ENCODE measurements around the gene SRCIN1. TPM values are rescaled to one million over a fixed set of nuclear protein-coding genes. Genes with fewer than 3 reads are reported as not detected.
"Not testable (repeated sequence)": the region's sequence is repeated elsewhere in the genome, so short reads cannot be mapped to it uniquely, and the experiment has no call there.

The SRCIN1 gene
- total RNA-seq, 1 experiment from 2014 or later: 2.6 TPM

GRCh38 chr17:38485146-38485468 lies 120.6 kb downstream of the SRCIN1 start:
- H3K27ac ChIP-seq (ENCODE audit: low read length): no peak overlapping the region
- no peaks in the 10 kb centered on the region for H3K9me3 ChIP-seq (ENCODE audit: low read length)
- POLR2A ChIA-PET (ENCODE audit: unreplicated experiment): no interaction called here
- DNase-seq (no peak), ATAC-seq (no peak)
- H3K27me3 ChIP-seq (ENCODE audit: low read length): no peaks in the 10 kb centered on the region
- H3K9me2 ChIP-seq (replicated peaks; ENCODE audit: low read length): no peaks in the 10 kb centered on the region
- BruUV-seq (replicated peaks): no TSS peak
- CTCF ChIA-PET: no interaction called here
- no peak overlapping the region for H3K4me3 ChIP-seq (ENCODE audit: low read length)
- no peak overlapping the region for H3K9ac ChIP-seq (ENCODE audit: low read length)
- H3K4me2 ChIP-seq (ENCODE audit: low read length): no peak overlapping the region
- no peaks in the 10 kb centered on the region for H3K36me3 ChIP-seq (ENCODE audit: low read depth, low read length)
- no peak overlapping the region for H2AFZ ChIP-seq (ENCODE audit: low read length)
- H3K79me2 ChIP-seq (ENCODE audit: low read length): no peaks in the 10 kb centered on the region
- TF ChIP-seq CTCF (conservative IDR thresholded peaks at IDR 0.05; ENCODE audit: low read depth, low read length) (no peak), EZH2phosphoT487 (IDR thresholded peaks at IDR 0.05; ENCODE audit: borderline replicate concordance, low read length) (no peak), EZH2 (IDR thresholded peaks at IDR 0.05; ENCODE audit: low read length, unreplicated experiment) (no peak)
- H4K20me1 ChIP-seq (ENCODE audit: low read length): no peaks in the 10 kb centered on the region
- no peaks in the 10 kb centered on the region for H3F3A ChIP-seq (ENCODE audit: low read length, unreplicated experiment)
- intact Hi-C loops (cut with micrococcal nuclease): loop anchor here (2.0 kb wide), 2 partner anchors 40 to 62 kb away; no protein-coding TSS in a partner anchor
- no peaks in the 10 kb centered on the region for H3K4me1 ChIP-seq (ENCODE audit: insufficient read depth, low read length)

- H3K9me2 ChIP-seq (replicated peaks; ENCODE audit: low read length); POLR2A ChIA-PET (ENCODE audit: unreplicated experiment); H3K79me2 ChIP-seq (ENCODE audit: low read length); BruUV-seq (replicated peaks); H3K9ac ChIP-seq (ENCODE audit: low read length); H3K9me3 ChIP-seq (ENCODE audit: low read length); H3F3A ChIP-seq (ENCODE audit: low read length, unreplicated experiment); H3K4me1 ChIP-seq (ENCODE audit: insufficient read depth, low read length); H3K4me3 ChIP-seq (ENCODE audit: low read length); H3K27ac ChIP-seq (ENCODE audit: low read length); H3K4me2 ChIP-seq (ENCODE audit: low read length); H3K27me3 ChIP-seq (ENCODE audit: low read length); CTCF ChIA-PET; H3K36me3 ChIP-seq (ENCODE audit: low read depth, low read length); H2AFZ ChIP-seq (ENCODE audit: low read length); H4K20me1 ChIP-seq (ENCODE audit: low read length): not testable (repeated sequence)
- peak; percentile 63 for TF ChIP-seq CTCF (conservative IDR thresholded peaks at IDR 0.05; ENCODE audit: low read depth, low read length)
- intact Hi-C loops (cut with micrococcal nuclease): loop anchor here (2.0 kb wide), 2 partner anchors 40 to 62 kb away; no protein-coding TSS in a partner anchor
- peak; percentile 87 for ATAC-seq
- peak; percentile 65 for DNase-seq
These were observed 121.3 kb downstream of the SRCIN1 start for GRCh38 chr17:38484242-38485145.

GRCh38 chr17:38482700-38483043 lies 123.1 kb downstream of the SRCIN1 start:
- H3K27me3 ChIP-seq (ENCODE audit: low read length); H3K4me3 ChIP-seq (ENCODE audit: low read length); H3K27ac ChIP-seq (ENCODE audit: low read length); DNase-seq; H3K9me2 ChIP-seq (replicated peaks; ENCODE audit: low read length); H3K79me2 ChIP-seq (ENCODE audit: low read length); intact Hi-C loops (cut with micrococcal nuclease); H2AFZ ChIP-seq (ENCODE audit: low read length); H3K4me2 ChIP-seq (ENCODE audit: low read length); H4K20me1 ChIP-seq (ENCODE audit: low read length); ATAC-seq; H3F3A ChIP-seq (ENCODE audit: low read length, unreplicated experiment); H3K36me3 ChIP-seq (ENCODE audit: low read depth, low read length); BruUV-seq (replicated peaks); POLR2A ChIA-PET (ENCODE audit: unreplicated experiment); H3K9ac ChIP-seq (ENCODE audit: low read length); CTCF ChIA-PET; H3K4me1 ChIP-seq (ENCODE audit: insufficient read depth, low read length); H3K9me3 ChIP-seq (ENCODE audit: low read length): not testable (repeated sequence)

GRCh38 chr17:38482039-38482699 lies 123.6 kb downstream of the SRCIN1 start:
- POLR2A ChIA-PET (ENCODE audit: unreplicated experiment); H3K4me3 ChIP-seq (ENCODE audit: low read length); H4K20me1 ChIP-seq (ENCODE audit: low read length); H3K27me3 ChIP-seq (ENCODE audit: low read length); H3K36me3 ChIP-seq (ENCODE audit: low read depth, low read length); H3K79me2 ChIP-seq (ENCODE audit: low read length); H3K4me2 ChIP-seq (ENCODE audit: low read length); ATAC-seq; BruUV-seq (replicated peaks); H3K9ac ChIP-seq (ENCODE audit: low read length); H3K27ac ChIP-seq (ENCODE audit: low read length); H3K4me1 ChIP-seq (ENCODE audit: insufficient read depth, low read length); CTCF ChIA-PET; H3K9me3 ChIP-seq (ENCODE audit: low read length); H2AFZ ChIP-seq (ENCODE audit: low read length); H3K9me2 ChIP-seq (replicated peaks; ENCODE audit: low read length); intact Hi-C loops (cut with micrococcal nuclease); H3F3A ChIP-seq (ENCODE audit: low read length, unreplicated experiment); DNase-seq: not testable (repeated sequence)

All from PC-3 (cell line).